GM12878 (cell line): Measurements from ENCODE around the gene PIK3R5. TPM values are rescaled to one million over a fixed set of nuclear protein-coding genes. Genes with fewer than 3 reads are reported as not detected.

Experiments
- ATAC-seq: fragments of 200-7000 bp; cut with Tn5 transposase; 3 replicates; pipeline ENCODE4 v1.9.1; 2020; ENCODE audit warnings: mild to moderate bottlenecking, moderate library complexity
- BruUV-seq: library from RNA; stranded (reverse); fragments of 400-500 nt; replicated peaks from 2 replicates; lab custom pipeline; 2021; lab: Mats Ljungman, UMichigan
- CTCF ChIA-PET: fragments of 300-600 bp; sonication (Branson Sonifier 250); formaldehyde crosslinking; extraction: SDS; loops from one replicate; lab custom pipeline; 2021; ENCODE audit warnings: inconsistent platforms; lab: Yijun Ruan, JAX
- POLR2A ChIA-PET: fragments of 350-600 bp; formaldehyde crosslinking; extraction: SDS; loops from one replicate; lab custom pipeline; 2021; ENCODE audit warnings: inconsistent platforms; lab: Charles Lee
- RAD21 ChIA-PET: fragments of 300-600 bp; sonication (Branson Sonifier 250); formaldehyde crosslinking; loops from one replicate; lab custom pipeline; 2023; ENCODE audit warnings: antibody characterized with exemption; ENCODE audit not compliant: unreplicated experiment; lab: Charles Lee
- SMC1A ChIA-PET: fragments of 300-600 bp; sonication (Branson Sonifier 250); formaldehyde crosslinking; loops from one replicate; lab custom pipeline; 2023; ENCODE audit not compliant: unreplicated experiment, uncharacterized antibody; lab: Charles Lee
- DNase-seq: peaks from one replicate; pipeline ENCODE4 v3.0.0-alpha.2; 2011; ENCODE audit warnings: low read depth, low spot score
- FAIRE-seq: peaks from 3 replicates; lab custom pipeline; 2011; peaks lifted over from hg19 to GRCh38; lab: Jason Lieb, UNC
- H2AFZ ChIP-seq: 2 replicates; pipeline ENCODE4 v1.6.0; 2011; ENCODE audit warnings: low read depth, low read length, control low read depth; ENCODE audit not compliant: control insufficient read depth
- H3K27ac ChIP-seq: 2 replicates; pipeline ENCODE4 v1.5.1; 2011; ENCODE audit warnings: control low read depth; ENCODE audit not compliant: control insufficient read depth, insufficient read depth
- H3K27me3 ChIP-seq, 2 experiments: replicated peaks in 1 of 2; 2 replicates each; pipeline versions ENCODE4 v1.6.0 to v1.6.1; 2011; ENCODE audit warnings: low read length in 1 of 2; ENCODE audit not compliant: control insufficient read depth in 2 of 2, insufficient read depth in 2 of 2
- H3K36me3 ChIP-seq, 2 experiments: 2 replicates each; pipeline ENCODE4 v1.5.1; 2011; ENCODE audit warnings: low read length in 1 of 2; ENCODE audit not compliant: control insufficient read depth in 2 of 2, insufficient read depth in 2 of 2
- H3K4me1 ChIP-seq: 2 replicates; pipeline ENCODE4 v1.6.1; 2011; ENCODE audit warnings: mild to moderate bottlenecking, low read length, moderate library complexity, mixed read lengths; ENCODE audit not compliant: control insufficient read depth, insufficient read depth
- H3K4me2 ChIP-seq: 2 replicates; pipeline ENCODE4 v1.6.0; 2011; ENCODE audit warnings: control low read depth; ENCODE audit not compliant: control insufficient read depth, insufficient read depth
- H3K4me3 ChIP-seq: fragments of 200-600 bp; sonication (generic); 2 replicates; pipeline ENCODE4 v1.5.1; 2016
- H3K79me2 ChIP-seq: 2 replicates; pipeline ENCODE4 v1.6.0; 2011; ENCODE audit warnings: low read length; ENCODE audit not compliant: control insufficient read depth, insufficient read depth
- H3K9ac ChIP-seq: 2 replicates; pipeline ENCODE4 v1.8.0; 2011; ENCODE audit warnings: low read length, control low read depth, mixed read lengths; ENCODE audit not compliant: control insufficient read depth, insufficient read depth
- H3K9me3 ChIP-seq: replicated peaks from 3 replicates; pipeline ENCODE4 v1.5.1; 2011; ENCODE audit warnings: mild to moderate bottlenecking, low read length; ENCODE audit not compliant: control insufficient read depth, insufficient read depth
- H4K20me1 ChIP-seq: 2 replicates; pipeline ENCODE4 v1.6.0; 2011; ENCODE audit not compliant: control insufficient read depth, insufficient read depth
- BHLHE40 ChIP-seq, 2 experiments: fragments of 450-650 bp in 1 of 2; IDR thresholded peaks; 2 replicates each; pipeline ENCODE4 v1.6.1; 2011 to 2017; ENCODE audit warnings: low read depth in 2 of 2, borderline replicate concordance in 1 of 2, improper control_type of control experiment in 1 of 2, low read length in 1 of 2, mild to moderate bottlenecking in 1 of 2
- ETV6 ChIP-seq, 2 experiments: fragments of 450-650 bp in 1 of 2; IDR thresholded peaks in 1 of 2; conservative IDR thresholded peaks in 1 of 2; 2 replicates each; pipeline ENCODE4 v1.6.1; 2014; ENCODE audit warnings: antibody characterized with exemption in 1 of 2, borderline replicate concordance in 1 of 2, low read depth in 1 of 2, mild to moderate bottlenecking in 1 of 2, moderate library complexity in 1 of 2
- IKZF2 ChIP-seq, 2 experiments: fragments of 450-650 bp; IDR thresholded peaks; 2 replicates each; pipeline ENCODE4 v1.6.1; 2017; ENCODE audit warnings: mild to moderate bottlenecking in 2 of 2, moderate library complexity in 2 of 2
- NFYB ChIP-seq: IDR thresholded peaks from 2 replicates; pipeline ENCODE4 v1.6.1; 2011; ENCODE audit warnings: low read depth, mild to moderate bottlenecking, low read length, improper control_type of control experiment, moderate library complexity; ENCODE audit not compliant: insufficient read depth
- POLR2A ChIP-seq: IDR thresholded peaks from 2 replicates; pipeline ENCODE4 v1.6.1; 2011; ENCODE audit warnings: low read depth, mild to moderate bottlenecking, low read length
- WGBS: methylation state at CpG from one replicate; pipeline ENCODE4 v1.1.6; 2016; ENCODE audit warnings: low lambda C conversion rate; ENCODE audit not compliant: insufficient replicate concordance, insufficient coverage; ENCODE audit errors: missing lambda C conversion rate; 5-methylcytosine and 5-hydroxymethylcytosine counted together
- in situ Hi-C: fragments of 300-500 bp; cut with MboI; formaldehyde crosslinking; loops from 9 replicates; pipeline ENCODE4 v1.14.3; 2018; ENCODE audit warnings: mixed read lengths
- intact Hi-C: fragments of 100-400 bp; cut with micrococcal nuclease; formaldehyde crosslinking; loops from one replicate; pipeline ENCODE4 v1.14.2; 2022; ENCODE audit not compliant: unreplicated experiment
- polyA plus RNA-seq, 11 experiments: library from polyadenylated mRNA; depleted of rRNA in 4 of 11; unstranded in 6 of 11; stranded (reverse) in 5 of 11; fragments of >200 nt; fragmentation: Nextera tagmentation in 4 of 11; fragmentation: Illumina TruSeq in 1 of 11; extraction: Ambion mirVana in 4 of 11; extraction: Trizol in 1 of 11; gene quantifications; 1 replicate in 1 of 11; 2 replicates in 10 of 11; pipeline versions ENCODE4 v1.2.1 to v1.2.3, GENCODE V29; 2011 to 2016; ENCODE audit warnings: inconsistent platforms in 2 of 11, missing spikeins in 2 of 11, low read depth in 1 of 11
- total RNA-seq, 4 experiments: library from RNA; depleted of rRNA in 3 of 4; stranded (reverse); fragments of >200 nt in 3 of 4; fragmentation: Illumina TruSeq in 1 of 4; extraction: Trizol in 1 of 4; gene quantifications; 2 replicates each; pipeline versions ENCODE4 v1.2.1 to v1.2.3, GENCODE V29; 2013 to 2021

PIK3R5 gene
- total and polyA plus RNA-seq, 10 of the 15 experiments (the other 5 are each of a cell fraction or from before 2014, with no cell fraction given) = 9.5 to 50.8 (median 35.5) TPM

DNA sequence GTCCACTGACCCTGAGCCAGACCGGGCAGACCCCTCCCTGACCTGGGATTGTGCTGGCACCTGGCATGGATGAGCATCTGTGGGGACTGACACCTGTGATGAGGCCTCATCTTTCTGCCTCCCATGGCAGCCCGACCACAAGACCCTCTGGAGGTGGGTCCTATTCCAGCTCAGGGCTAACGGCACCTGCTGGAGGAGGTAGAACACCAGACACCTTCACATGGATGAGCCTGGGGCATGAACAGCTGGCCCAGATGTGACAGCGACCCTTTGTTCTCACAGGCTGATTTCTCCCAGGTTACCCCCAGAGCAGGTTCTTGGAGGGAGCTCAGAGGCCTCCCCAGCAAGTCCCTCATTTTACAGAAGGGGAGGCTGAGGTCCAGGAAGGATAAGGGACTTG, 51.6 kb downstream of the PIK3R5 start:
- FAIRE-seq (no peak), DNase-seq (no peak), ATAC-seq (no peak)
- ChIA-PET RAD21 (interaction anchor here (5.5 kb wide), 1 partner anchor 13 kb away, joined by 40 read pairs; no protein-coding TSS in a partner anchor), SMC1A (interaction anchor here (1.0 to 4.2 kb wide), 8 partner anchors 12 to 82 kb away, joined by 3 to 19 read pairs (median 3); no protein-coding TSS in a partner anchor), CTCF (interaction anchor here (1.3 to 6.2 kb wide), 2 partner anchors 14 to 128 kb away, joined by 4 to 45 read pairs; no protein-coding TSS in a partner anchor), POLR2A (interaction anchor here (0.5 to 1.5 kb wide), 2 partner anchors 13 to 57 kb away, joined by 3 read pairs; no protein-coding TSS in a partner anchor)
- H3K4me1 ChIP-seq = peaks cover 40% of the 10 kb centered on the region
- intact Hi-C loops = loop anchor here (2.0 kb wide), 1 partner anchor 13 kb away; no protein-coding TSS in a partner anchor
- no peak overlapping the region for H3K27ac ChIP-seq
- no peak overlapping the region for H3K9ac ChIP-seq
- H3K9me3 ChIP-seq = peaks cover 2% of the 10 kb centered on the region; the same call in 1 of the 3 replicates
- H4K20me1 ChIP-seq = no peaks in the 10 kb centered on the region
- no peaks in the 10 kb centered on the region for H3K27me3 ChIP-seq
- no TSS peak for BruUV-seq
- H2AFZ ChIP-seq = no peak overlapping the region
- 96% methylated on average over 4 of the region's 4 CpGs for WGBS
- in situ Hi-C loops = no loop called here
- peaks cover 31% of the 10 kb centered on the region for H3K79me2 ChIP-seq
- no peak overlapping the region for H3K4me2 ChIP-seq
- H3K36me3 ChIP-seq = peaks cover 17 to 29% of the 10 kb centered on the region in 2 experiments; a peak in 3 of 4 replicates
- TF ChIP-seq POLR2A (peak; percentile 49; the same call in 1 of the 2 replicates), NFYB (no peak)
- no peak overlapping the region for H3K4me3 ChIP-seq

DNA sequence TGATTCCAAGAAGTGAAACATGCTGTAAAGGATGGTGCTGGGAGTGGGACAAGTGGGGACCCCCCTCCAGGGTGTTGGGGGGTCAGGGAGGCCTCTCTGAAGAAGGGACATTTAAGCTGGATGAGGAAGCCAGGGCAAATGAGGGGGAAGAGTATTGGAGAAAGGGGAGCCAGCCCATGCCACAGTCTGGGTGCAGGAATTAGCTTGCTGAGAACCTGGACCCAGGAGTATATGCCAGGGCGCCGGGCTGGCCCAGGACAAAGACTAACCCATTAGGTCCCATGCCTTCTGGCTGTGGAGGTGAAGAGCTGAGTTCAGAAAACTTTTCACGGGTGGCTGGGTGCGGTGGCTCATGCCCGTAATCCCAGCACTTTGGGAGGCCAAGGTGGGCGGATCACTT, 52.4 kb downstream of the PIK3R5 start:
- in situ Hi-C loops = no loop called here
- H3K9ac ChIP-seq = no peak overlapping the region
- WGBS = 98% methylated on average over 6 of the region's 6 CpGs
- intact Hi-C loops = no loop called here
- no peaks in the 10 kb centered on the region for H3K27me3 ChIP-seq
- RAD21 ChIA-PET = interaction anchor here (0.7 to 5.5 kb wide), 2 partner anchors 13 to 45 kb away, joined by 3 to 40 read pairs; no protein-coding TSS in a partner anchor
- POLR2A ChIA-PET = interaction anchor here (0.7 to 2.6 kb wide), 4 partner anchors 9 to 12 kb away, joined by 3 to 14 read pairs (median 5); no protein-coding TSS in a partner anchor
- BruUV-seq = no TSS peak
- no peak overlapping the region for H2AFZ ChIP-seq
- H3K27ac ChIP-seq = no peak overlapping the region
- peaks cover 25% of the 10 kb centered on the region for H3K79me2 ChIP-seq
- peaks cover 22 to 34% of the 10 kb centered on the region in 2 experiments; a peak in 3 of 4 replicates for H3K36me3 ChIP-seq
- FAIRE-seq (no peak), ATAC-seq (no peak), DNase-seq (no peak)
- TF ChIP-seq ETV6 (conservative IDR thresholded peaks at IDR 0.05 in 1 of 2, IDR thresholded peaks at IDR 0.05 in 1 of 2; ENCODE audit: borderline replicate concordance in 1 of 2, low read depth in 1 of 2) (no peak), BHLHE40 (IDR thresholded peaks at IDR 0.05; ENCODE audit: borderline replicate concordance in 1 of 2, low read depth in 2 of 2, low read length in 1 of 2) (no peak), IKZF2 (IDR thresholded peaks at IDR 0.05) (no peak)
- no peak overlapping the region for H3K4me3 ChIP-seq
- peaks cover 2% of the 10 kb centered on the region; the same call in 1 of the 3 replicates for H3K9me3 ChIP-seq
- H3K4me1 ChIP-seq = peaks cover 38% of the 10 kb centered on the region
- SMC1A ChIA-PET = interaction anchor here (1.0 to 4.2 kb wide), 12 partner anchors 10 to 85 kb away, joined by 3 to 19 read pairs (median 5); no protein-coding TSS in a partner anchor
- no peaks in the 10 kb centered on the region for H4K20me1 ChIP-seq
- CTCF ChIA-PET = interaction anchor here (1.7 to 6.2 kb wide), 2 partner anchors 13 to 84 kb away, joined by 5 to 45 read pairs; no protein-coding TSS in a partner anchor
- H3K4me2 ChIP-seq = no peak overlapping the region
